Stimulated activated naive CD4-positive, alpha-beta T cell (primary cell): ENCODE data around the gene PTBP2.

Experiments
- DNase-seq, 6 experiments: peaks; one replicate each; lab custom pipeline; 2025; lab: John Stamatoyannopoulos, UW

PTBP2 gene

DNA sequence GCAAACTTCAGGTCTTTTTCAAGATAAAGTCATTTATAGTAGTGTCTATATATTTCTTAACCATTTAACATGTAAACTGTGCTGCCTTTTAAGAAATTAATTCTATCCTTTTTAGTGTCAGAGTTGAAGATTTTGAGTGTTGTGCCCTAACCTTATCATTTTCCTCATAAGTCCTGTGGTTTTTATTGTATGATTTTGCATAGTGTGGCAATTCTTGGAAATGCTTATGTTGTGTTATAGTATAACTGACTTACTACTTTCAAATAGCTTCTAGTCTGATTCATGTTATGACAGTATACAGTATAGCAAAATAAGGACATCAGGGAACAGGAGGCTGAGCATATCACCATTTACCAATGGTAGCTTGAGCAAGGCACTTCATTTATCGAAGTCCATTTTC is 99.1 kb downstream of the PTBP2 start:
- DNase-seq, result no peak

DNA sequence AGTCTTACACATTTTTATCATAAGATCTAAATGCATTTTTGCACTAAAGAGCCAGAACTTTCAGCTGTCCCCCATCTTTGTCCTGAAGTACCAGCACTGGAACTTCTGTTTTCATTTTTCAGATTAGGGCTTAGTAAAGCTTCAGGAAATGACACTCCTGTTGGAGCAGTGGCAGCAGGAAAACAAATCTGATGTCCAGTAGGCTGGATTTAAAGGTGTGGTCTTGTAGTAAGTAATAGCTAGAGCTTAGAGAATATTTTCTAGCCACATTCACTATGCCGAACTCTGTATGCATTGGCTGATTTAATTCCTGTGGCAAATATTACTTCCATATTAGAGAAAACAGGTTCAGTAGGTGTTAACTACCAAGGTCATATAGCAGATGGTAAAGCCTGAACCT is 103.6 kb downstream of the PTBP2 start:
- no peak for DNase-seq

DNA sequence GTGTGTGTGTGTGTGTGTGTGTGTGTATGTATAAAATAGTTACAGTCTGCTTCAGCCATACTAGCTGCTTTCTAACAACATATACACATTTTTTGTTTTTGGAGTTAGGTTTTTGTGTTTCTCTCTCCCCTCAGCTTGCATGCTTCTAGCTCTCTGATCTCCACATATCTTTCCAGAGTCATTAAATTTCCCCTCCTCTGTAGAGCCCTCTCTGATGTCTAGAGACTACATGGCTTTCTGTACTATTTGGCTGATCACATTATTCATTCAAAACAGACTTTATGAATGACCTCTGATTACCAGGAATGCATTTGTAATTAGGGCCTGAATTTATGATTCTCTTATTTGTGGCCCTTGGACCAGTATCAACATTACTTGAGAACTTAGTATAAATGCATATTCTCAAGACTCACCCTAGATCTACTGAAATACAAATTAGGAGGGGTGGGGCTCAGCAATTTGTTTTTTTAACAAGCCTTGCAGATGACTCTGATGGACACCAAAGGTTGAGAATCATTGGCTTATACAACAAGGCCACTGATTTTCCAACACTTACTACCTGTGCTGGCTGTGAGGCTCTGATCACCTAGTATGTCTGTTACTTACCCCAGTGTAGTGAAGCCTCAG is 104.5 kb downstream of the PTBP2 start:
- DNase-seq, result no peak

DNA sequence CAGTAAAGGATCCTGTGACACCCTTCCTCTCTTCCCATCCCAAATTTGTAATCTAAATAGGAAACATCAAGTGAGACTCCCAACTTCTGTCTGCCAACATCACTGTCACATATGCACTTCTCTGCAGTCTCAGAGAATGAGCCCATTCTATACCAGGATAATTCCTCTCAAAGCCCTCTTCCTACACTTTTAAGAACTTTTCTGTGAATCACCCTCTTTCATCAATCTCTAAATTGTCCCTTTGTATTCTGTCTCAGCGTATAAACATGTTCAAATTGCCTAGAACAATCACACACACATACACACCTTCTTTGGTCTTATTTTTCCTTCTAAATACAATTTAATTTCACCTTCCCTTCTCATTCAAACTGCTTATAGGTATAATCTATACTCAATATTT is 111.8 kb downstream of the PTBP2 start:
- DNase-seq, result no peak

DNA sequence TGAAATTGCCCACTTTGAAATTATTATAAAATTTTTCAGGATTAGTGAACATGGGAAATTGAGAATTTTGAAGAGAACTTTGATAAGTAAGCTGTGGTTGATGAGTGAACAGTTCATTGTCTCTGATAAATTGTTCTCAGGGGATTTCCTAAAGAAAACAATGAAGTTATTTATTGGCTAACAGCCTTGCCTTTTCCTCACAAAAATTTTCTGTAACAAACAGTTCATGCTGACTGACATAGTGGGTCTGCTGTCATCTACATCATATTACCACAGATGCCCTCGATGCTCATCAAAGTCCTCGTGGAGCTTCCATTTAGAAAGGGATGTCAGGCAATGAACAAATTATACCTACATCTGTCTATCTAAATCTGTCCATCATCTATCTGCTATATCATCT is 113.4 kb downstream of the PTBP2 start:
- no peak for DNase-seq

DNA sequence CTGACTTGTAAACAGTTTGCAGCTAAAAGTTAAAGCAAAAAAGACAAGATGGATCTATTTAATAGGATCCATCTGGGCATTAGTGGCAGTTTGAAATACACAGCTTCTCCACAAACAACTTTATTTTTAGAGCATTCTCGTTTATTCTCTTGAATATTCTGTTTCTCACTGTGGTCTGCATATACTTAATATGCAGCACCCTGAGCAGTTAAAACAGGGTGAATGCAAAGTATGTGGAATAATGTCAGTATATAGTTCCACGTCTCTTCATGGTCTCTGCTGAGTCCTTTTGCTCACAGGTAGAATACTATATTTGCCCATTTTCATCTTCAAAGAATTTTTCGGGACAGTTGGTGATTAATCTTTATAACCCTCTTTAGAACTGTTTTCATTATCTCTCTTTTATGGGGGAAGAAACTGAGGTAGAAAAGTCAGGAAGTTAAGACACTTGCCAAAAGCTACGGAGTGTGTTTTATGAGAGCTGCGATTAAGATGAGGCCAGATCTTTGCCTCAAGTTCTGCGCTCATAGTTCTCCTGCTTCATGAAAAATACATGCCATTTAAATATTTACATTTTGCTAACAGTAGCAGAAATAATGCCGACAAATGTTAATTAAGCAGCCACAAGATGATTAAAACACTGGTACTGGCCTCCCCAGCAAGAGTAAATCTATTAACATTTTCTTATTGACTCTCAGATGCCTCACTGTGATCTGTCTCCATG is 115.6 kb downstream of the PTBP2 start:
- DNase-seq, result no peak

DNA sequence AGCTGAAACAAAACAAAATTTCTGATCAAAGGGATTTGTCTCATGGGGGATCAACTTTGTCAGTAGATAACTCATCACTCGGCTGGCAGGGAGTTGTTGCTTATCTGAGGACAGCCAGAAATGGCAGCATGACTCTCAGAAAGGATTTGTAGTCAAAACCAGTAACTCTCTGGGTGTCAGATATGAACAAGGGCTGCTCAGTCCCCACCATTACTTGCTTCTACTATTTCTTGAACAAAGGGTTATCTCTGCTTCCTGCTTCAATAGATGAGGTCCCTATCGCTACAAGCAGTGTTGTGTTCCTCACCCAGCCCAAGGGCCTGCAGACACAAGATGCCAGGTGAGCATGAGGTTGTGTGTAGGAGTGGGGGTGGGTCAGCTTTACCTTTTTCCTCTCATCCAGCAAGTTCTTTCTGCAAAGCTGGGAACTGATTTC is 116.2 kb downstream of the PTBP2 start:
- DNase-seq, result no peak

DNA sequence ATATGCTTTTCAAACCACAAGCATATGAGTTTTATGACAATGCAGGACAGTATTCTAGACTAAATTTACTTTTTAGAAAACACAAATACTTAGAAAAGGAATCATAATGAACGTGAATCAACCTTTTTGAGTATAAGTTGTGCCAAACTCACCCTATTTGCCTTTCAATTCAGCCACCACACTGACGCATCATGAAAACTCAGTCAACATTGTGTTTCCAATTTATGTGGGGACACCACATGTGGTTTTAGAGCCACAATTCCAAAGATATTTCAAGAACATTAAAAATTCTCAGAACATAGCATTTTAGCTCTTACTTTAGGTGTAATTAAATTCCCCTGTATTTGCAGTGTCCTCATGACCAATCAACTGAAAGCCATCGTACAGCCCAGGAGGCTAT is 118.8 kb downstream of the PTBP2 start:
- DNase-seq, result no peak

DNA sequence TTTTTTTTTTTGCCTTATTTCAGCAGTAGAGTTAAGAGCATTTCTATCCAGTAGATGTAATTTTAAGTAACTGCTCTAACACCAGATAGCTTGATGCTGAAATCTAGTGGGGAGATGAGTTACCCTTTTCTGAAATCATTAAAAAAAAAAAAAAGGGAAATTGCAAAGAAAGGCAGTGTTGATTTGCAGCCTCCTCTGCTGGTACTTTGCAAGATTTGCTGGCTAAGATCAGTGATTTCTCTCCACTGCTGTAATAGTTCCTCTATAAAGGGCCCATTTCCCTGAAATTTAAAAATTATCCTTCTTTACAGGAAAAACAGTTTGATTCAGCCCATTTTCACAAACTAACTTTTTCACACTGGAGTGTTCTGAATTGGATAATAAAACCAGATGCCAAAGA is 120.6 kb downstream of the PTBP2 start:
- no peak for DNase-seq

DNA sequence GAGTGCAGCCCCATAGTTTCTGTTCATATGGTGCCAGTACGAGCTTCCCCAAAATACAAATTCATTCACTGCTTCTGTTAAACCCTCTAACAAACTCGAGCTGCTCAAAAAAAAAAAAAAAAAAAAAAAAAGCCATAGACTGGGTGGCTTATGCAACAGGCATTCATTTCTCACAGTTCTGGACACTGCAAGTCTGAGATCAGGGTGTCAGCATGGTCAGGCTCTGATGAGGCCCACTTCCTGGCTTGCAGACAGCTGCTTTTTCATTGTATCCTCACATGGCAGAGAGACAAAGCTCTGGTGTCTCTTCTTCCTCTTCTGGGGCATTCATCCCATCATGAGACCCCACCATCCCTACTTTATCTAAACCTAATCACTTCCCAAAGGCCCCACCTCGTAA is 121.6 kb downstream of the PTBP2 start:
- no peak for DNase-seq

DNA sequence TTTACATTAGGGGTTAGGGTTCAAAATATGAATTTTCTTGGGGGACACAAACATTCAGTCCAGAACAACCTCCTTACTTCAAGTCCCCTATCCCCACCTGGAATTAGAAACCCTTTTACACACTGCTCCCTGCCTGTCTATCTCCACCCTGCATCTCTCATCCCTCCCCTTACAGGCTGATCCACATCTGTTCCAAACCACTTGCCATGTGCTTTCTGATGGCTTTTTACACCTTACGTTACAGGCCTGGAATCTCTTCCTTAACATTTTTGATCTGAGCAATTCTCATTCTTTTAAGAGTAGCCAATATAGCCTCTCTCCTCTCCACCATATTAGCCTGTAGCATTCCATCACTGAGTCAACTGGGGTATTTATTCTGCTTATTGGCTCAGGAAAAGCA is 122.0 kb downstream of the PTBP2 start:
- DNase-seq, result no peak

DNA sequence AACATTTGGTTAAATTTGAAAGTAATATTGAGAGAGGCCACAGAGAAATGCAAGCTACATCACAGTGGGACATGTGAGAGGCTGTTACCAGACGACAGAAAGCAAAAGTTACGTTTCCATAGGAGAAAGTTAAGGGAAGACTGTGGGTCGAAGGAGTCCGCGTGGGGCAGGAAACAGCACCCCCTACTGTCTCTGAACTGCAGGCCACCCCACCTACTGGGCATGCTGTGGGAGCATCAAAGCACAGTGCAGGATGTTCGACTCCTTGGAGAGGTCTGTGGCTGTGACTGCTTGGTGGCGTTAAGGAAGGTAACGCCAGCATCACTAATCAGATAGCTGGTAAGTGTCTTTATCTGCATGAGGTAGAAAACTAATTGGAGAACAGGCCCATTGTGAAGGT is 123.9 kb downstream of the PTBP2 start:
- DNase-seq, result no peak

DNA sequence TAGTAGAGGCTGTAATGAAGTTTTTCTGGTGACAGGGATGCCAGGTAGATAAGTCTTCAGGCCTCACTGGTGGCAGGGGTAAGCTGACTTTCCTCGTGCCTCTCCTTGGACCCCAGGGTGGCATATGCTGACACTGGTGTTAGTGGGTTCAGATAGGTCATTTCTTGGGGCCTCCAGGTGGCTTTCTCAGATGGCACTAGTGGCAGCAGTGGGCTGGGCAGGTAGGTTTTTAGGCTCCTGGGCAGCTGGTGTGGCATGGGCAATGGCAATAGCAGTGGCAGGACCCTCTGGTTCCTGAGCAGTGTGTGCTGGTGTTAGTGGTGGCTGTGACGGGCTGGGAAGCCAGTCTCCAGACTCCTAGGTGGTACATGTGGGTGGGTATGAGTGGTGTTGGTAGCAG is 140.3 kb downstream of the PTBP2 start:
- no peak for DNase-seq

DNA sequence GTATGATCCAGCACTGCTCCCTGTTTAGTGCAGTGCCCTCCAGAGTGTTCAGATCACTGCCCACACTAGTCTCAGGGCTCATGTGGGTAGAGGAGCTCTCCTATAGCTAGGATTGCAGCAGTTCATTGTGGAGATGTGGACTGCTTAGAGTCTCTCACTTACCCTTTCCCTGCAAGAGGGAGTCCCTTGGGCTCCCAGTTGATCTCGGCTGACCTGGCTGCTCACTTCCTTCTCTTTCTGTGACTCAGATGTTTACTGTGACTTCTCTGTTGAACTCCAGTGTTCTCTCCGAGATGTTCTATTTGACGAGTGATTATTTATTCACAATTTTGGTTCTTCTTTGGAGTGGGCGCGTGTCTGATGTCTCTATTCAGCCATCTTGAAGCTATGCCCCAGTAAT is 141.9 kb downstream of the PTBP2 start:
- no peak for DNase-seq
